ENCODE data around the gene PTGS2.

Gene PTGS2

GRCh38 chr1:186699519-186699918, 19.3 kb upstream of the PTGS2 start:
- no peak overlapping the region for H3K4me2 ChIP-seq
- H3K9me3 ChIP-seq (replicated peaks in 1 of 11): no peaks in the 10 kb centered on the region
- H3K36me3 ChIP-seq: no peaks in the 10 kb centered on the region
- H3K4me3 ChIP-seq: no peak overlapping the region
- no peaks in the 10 kb centered on the region for H3K27me3 ChIP-seq
- H3K27ac ChIP-seq: no peak overlapping the region
- no peaks in the 10 kb centered on the region for H3K4me1 ChIP-seq
- H3K9ac ChIP-seq: no peak overlapping the region
- H4K20me1 ChIP-seq: no peaks in the 10 kb centered on the region
- TF ChIP-seq Cebpa-rat (IDR thresholded peaks at IDR 0.05): no peak

- no peaks in the 10 kb centered on the region for H3K36me3 ChIP-seq
- H3K9ac ChIP-seq: no peak overlapping the region
- no peaks in the 10 kb centered on the region for H3K27me3 ChIP-seq
- no peaks in the 10 kb centered on the region for H4K20me1 ChIP-seq
- no peak for TF ChIP-seq Cebpa-rat (IDR thresholded peaks at IDR 0.05)
- H3K4me2 ChIP-seq: no peak overlapping the region
- no peak overlapping the region for H3K27ac ChIP-seq
- H3K4me3 ChIP-seq: no peak overlapping the region
- peaks cover 0 to 13% (median 0%) of the 10 kb centered on the region in 11 experiments; a peak in 6 of 22 replicates for H3K9me3 ChIP-seq (replicated peaks in 1 of 11)
- peaks cover 0 to 6% (median 0%) of the 10 kb centered on the region in 10 experiments; a peak in 2 of 20 replicates for H3K4me1 ChIP-seq
Measured at GRCh38 chr1:186689907-186690306, 9.7 kb upstream of the PTGS2 start.

GRCh38 chr1:186689376-186689775, 9.2 kb upstream of the PTGS2 start:
- Histone ChIP-seq H3K4me2 (peak overlapping the region in 2 of 11 experiments; percentile 10 to 15; a peak in 2 of 22 replicates), H3K27me3 (no peaks in the 10 kb centered on the region), H3K9me3 (replicated peaks in 1 of 11) (peaks cover 0 to 13% (median 0%) of the 10 kb centered on the region in 11 experiments; a peak in 6 of 22 replicates), H4K20me1 (no peaks in the 10 kb centered on the region), H3K4me1 (peaks cover 0 to 6% (median 0%) of the 10 kb centered on the region in 10 experiments; a peak in 2 of 20 replicates), H3K9ac (no peak overlapping the region), H3K4me3 (no peak overlapping the region), H3K27ac (no peak overlapping the region), H3K36me3 (no peaks in the 10 kb centered on the region)
- TF ChIP-seq Cebpa-rat (IDR thresholded peaks at IDR 0.05): no peak

GRCh38 chr1:186683652-186684410, 3.6 kb upstream of the PTGS2 start:
- Histone ChIP-seq H3K9ac (peak overlapping the region in 2 of 11 experiments; percentile 9 to 15; a peak in 2 of 22 replicates), H3K4me2 (peak overlapping the region in 4 of 11 experiments; percentile 4 to 47 (median 30); a peak in 4 of 22 replicates)
- TF ChIP-seq Cebpa-rat (IDR thresholded peaks at IDR 0.05): no peak

DNA sequence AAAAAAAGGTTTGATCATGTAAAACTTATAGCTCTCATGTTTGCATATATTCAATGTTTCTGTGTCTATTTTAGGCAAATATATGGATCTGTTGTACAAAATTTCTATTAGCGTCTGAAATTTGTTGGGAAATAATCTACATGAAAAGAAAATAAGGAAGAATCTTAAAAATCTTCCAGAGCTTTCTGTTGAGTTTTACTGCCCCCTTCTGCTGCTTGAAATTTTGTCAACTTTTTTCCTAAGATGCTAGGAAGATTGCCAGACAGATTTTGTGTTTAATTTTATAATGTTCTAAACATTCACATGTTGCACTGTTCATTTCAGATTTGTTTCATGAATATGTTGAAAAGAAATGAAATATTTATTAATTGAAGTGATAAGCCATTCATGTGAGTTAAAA, 2.5 kb upstream of the PTGS2 start:
- Histone ChIP-seq H3K36me3 (no peaks in the 10 kb centered on the region), H3K4me3 (no peak overlapping the region), H3K9ac (peak overlapping the region in 1 of 11 experiments; percentile 15; a peak in 1 of 22 replicates), H3K4me2 (no peak overlapping the region), H4K20me1 (no peaks in the 10 kb centered on the region), H3K27me3 (no peaks in the 10 kb centered on the region), H3K9me3 (replicated peaks in 1 of 11) (peaks cover 5 to 26% (median 10%) of the 10 kb centered on the region in 11 experiments; a peak in 18 of 22 replicates), H3K4me1 (peaks cover 0 to 24% (median 0%) of the 10 kb centered on the region in 10 experiments; a peak in 6 of 20 replicates), H3K27ac (no peak overlapping the region; a peak in 1 of 22 replicates)
- no peak for TF ChIP-seq Cebpa-rat (IDR thresholded peaks at IDR 0.05)

More at GRCh38 chr1:186683652-186684410, 3.6 kb upstream of the PTGS2 start:
- Histone ChIP-seq H3K36me3 (no peaks in the 10 kb centered on the region), H3K4me1 (peaks cover 0 to 24% (median 0%) of the 10 kb centered on the region in 10 experiments; a peak in 6 of 20 replicates), H4K20me1 (no peaks in the 10 kb centered on the region), H3K4me3 (no peak overlapping the region), H3K27ac (peak overlapping the region in 1 of 11 experiments; percentile 6; a peak in 1 of 22 replicates), H3K9me3 (replicated peaks in 1 of 11) (peaks cover 5 to 29% (median 10%) of the 10 kb centered on the region in 11 experiments; a peak in 18 of 22 replicates), H3K27me3 (no peaks in the 10 kb centered on the region)

- no peak overlapping the region for H3K9ac ChIP-seq
- TF ChIP-seq Cebpa-rat (IDR thresholded peaks at IDR 0.05): no peak
- no peak overlapping the region for H3K4me2 ChIP-seq
- H3K4me1 ChIP-seq: peaks cover 0 to 24% (median 0%) of the 10 kb centered on the region in 10 experiments; a peak in 6 of 20 replicates
- peaks cover 5 to 17% (median 10%) of the 10 kb centered on the region in 11 experiments; a peak in 18 of 22 replicates for H3K9me3 ChIP-seq (replicated peaks in 1 of 11)
- no peak overlapping the region for H3K27ac ChIP-seq
- H4K20me1 ChIP-seq: no peaks in the 10 kb centered on the region
- H3K4me3 ChIP-seq: no peak overlapping the region
- no peaks in the 10 kb centered on the region for H3K27me3 ChIP-seq
- H3K36me3 ChIP-seq: no peaks in the 10 kb centered on the region
Measured at GRCh38 chr1:186681801-186682200, 1.6 kb upstream of the PTGS2 start.

- no peak overlapping the region for H3K27ac ChIP-seq
- TF ChIP-seq Cebpa-rat (IDR thresholded peaks at IDR 0.05): no peak
- no peak overlapping the region for H3K4me3 ChIP-seq
- no peaks in the 10 kb centered on the region for H3K36me3 ChIP-seq
- no peak overlapping the region for H3K9ac ChIP-seq
- H4K20me1 ChIP-seq: no peaks in the 10 kb centered on the region
- peaks cover 0 to 24% (median 0%) of the 10 kb centered on the region in 10 experiments; a peak in 6 of 20 replicates for H3K4me1 ChIP-seq
- peaks cover 5 to 15% (median 10%) of the 10 kb centered on the region in 11 experiments; a peak in 18 of 22 replicates for H3K9me3 ChIP-seq (replicated peaks in 1 of 11)
- no peaks in the 10 kb centered on the region for H3K27me3 ChIP-seq
- H3K4me2 ChIP-seq: no peak overlapping the region
Measured at GRCh38 chr1:186681121-186681520, 898 bp upstream of the PTGS2 start.

- no peak overlapping the region for H3K27ac ChIP-seq
- H3K4me2 ChIP-seq: no peak overlapping the region
Measured at GRCh38 chr1:186679924-186680244, 339 bp downstream of the PTGS2 start.

GRCh38 chr1:186678155-186678554, 2.1 kb downstream of the PTGS2 start:
- no peaks in the 10 kb centered on the region for H3K27me3 ChIP-seq
- no peak for TF ChIP-seq Cebpa-rat (IDR thresholded peaks at IDR 0.05)
- no peak overlapping the region for H3K9ac ChIP-seq
- H3K4me1 ChIP-seq: peaks cover 0 to 13% (median 0%) of the 10 kb centered on the region in 10 experiments; a peak in 3 of 20 replicates
- H3K4me2 ChIP-seq: no peak overlapping the region
- no peaks in the 10 kb centered on the region for H4K20me1 ChIP-seq
- H3K27ac ChIP-seq: no peak overlapping the region
- peaks cover 5 to 23% (median 10%) of the 10 kb centered on the region in 11 experiments; a peak in 18 of 22 replicates for H3K9me3 ChIP-seq (replicated peaks in 1 of 11)
- H3K4me3 ChIP-seq: no peak overlapping the region
- H3K36me3 ChIP-seq: no peaks in the 10 kb centered on the region

More at GRCh38 chr1:186679924-186680244, 339 bp downstream of the PTGS2 start:
- Histone ChIP-seq H3K9me3 (replicated peaks in 1 of 11) (peaks cover 5 to 17% (median 10%) of the 10 kb centered on the region in 11 experiments; a peak in 18 of 22 replicates), H3K36me3 (no peaks in the 10 kb centered on the region), H3K4me1 (peaks cover 0 to 24% (median 0%) of the 10 kb centered on the region in 10 experiments; a peak in 6 of 20 replicates), H3K27me3 (no peaks in the 10 kb centered on the region), H4K20me1 (no peaks in the 10 kb centered on the region), H3K4me3 (no peak overlapping the region), H3K9ac (no peak overlapping the region)
- TF ChIP-seq Cebpa-rat (IDR thresholded peaks at IDR 0.05): no peak
